Left lung (tissue), 10 donors: ENCODE results near the gene BAIAP3. TPM values are rescaled to one million over a fixed set of nuclear protein-coding genes. Genes with fewer than 3 reads are reported as not detected.

Source experiments
- ATAC-seq: fragments of 200-7000 bp; cut with Tn5 transposase; one replicate; pipeline ENCODE4 v1.9.1; 2020; ENCODE audit warnings: moderate library complexity
- DNase-seq, 4 donors: peaks; one replicate each; pipeline ENCODE4 v3.0.0-alpha.2; 2013 to 2020
- H3K27ac ChIP-seq, 2 donors: fragments of 200-600 bp; sonication (generic) in 1 of 2; one replicate each; pipeline versions ENCODE4 v1.5.0 to v1.8.0; 2020 to 2021
- H3K27me3 ChIP-seq, 2 donors: fragments of 200-600 bp; sonication (generic) in 1 of 2; one replicate each; pipeline versions ENCODE4 v1.5.0 to v1.8.0; 2020 to 2021
- H3K36me3 ChIP-seq, 2 donors: fragments of 200-600 bp; sonication (generic) in 1 of 2; one replicate each; pipeline versions ENCODE4 v1.5.0 to v1.8.0; 2020 to 2021
- H3K4me1 ChIP-seq, 2 donors: fragments of 200-600 bp; one replicate each; pipeline ENCODE4 v1.8.0; 2021
- H3K4me3 ChIP-seq, 2 donors: fragments of 200-600 bp; sonication (generic) in 1 of 2; one replicate each; pipeline versions ENCODE4 v1.5.0 to v1.8.0; 2020 to 2021; ENCODE audit warnings: mild to moderate bottlenecking in 1 of 2
- H3K9me3 ChIP-seq, 2 donors: fragments of 200-600 bp; sonication (generic) in 1 of 2; one replicate each; pipeline versions ENCODE4 v1.5.0 to v1.8.0; 2020 to 2021
- intact Hi-C, 2 donors: fragments of 100-400 bp; cut with DNase I; formaldehyde crosslinking; loops; one replicate each; pipeline versions ENCODE4 v1.11.2 to v1.14.2; 2022
- polyA plus RNA-seq, 6 donors: library from polyadenylated mRNA; unstranded; fragments of 120-200 nt; gene quantifications; one replicate each; pipeline ENCODE4 v1.2.1, GENCODE V29; 2013; ENCODE audit not compliant: insufficient read length in 6 of 6
- total RNA-seq, 2 donors: library from RNA; stranded (reverse); fragmentation: NEBNext Ultra II Directional; extraction: Animal tissue kit (Norgen Biotek cat#: 25700); gene quantifications; one replicate each; pipeline ENCODE4 v1.2.1, GENCODE V29; 2021
- TF ChIP-seq, protein P1 (sequence below), 2 donors: fragments of 200-600 bp; sonication (generic) in 1 of 2; IDR thresholded peaks; one replicate each; pipeline versions ENCODE4 v1.5.0 to v1.8.0; 2021; ENCODE audit warnings: antibody characterized with exemption in 2 of 2
- donor health status: DM: no; HTN: yes; CAD: no.
- donor health status: DM: no; HTN: no; CAD: no.

BAIAP3 gene
- total and polyA plus RNA-seq, 8 donors: 1.4 to 8.3 (median 4.2) TPM

DNA sequence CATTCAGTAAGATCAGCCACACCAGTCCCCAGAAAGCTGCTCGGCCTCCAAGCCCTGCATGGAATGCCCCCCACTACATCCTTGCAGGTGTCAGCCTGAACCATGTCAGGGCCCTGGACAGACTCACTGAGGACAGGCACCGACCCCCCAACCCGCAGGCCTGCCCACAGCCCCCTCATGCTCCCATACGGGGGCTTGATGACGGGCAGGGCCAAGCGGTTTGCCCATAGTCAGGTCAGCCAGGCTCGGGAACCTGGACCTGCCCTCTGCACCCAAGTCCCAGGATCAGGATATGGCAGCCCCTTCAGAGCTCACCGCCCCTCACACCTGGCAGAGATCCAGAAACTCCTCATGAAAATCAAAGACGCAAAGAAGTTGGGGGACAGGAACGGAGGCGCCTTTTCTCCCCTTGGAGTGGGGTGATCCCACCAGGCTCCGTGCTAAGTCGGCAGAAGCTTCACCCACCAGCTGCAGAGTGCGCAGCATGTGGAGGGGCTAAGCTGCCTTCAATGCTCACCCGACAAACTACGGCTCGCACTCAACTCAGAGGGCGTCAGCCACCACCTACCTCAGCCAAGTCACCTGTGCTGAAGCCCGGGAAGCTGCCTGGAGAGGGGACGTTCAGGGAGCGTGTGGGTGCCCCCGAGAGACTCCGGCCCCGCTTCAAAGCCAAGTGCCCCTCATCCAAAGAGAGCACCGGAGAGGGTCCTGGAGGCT lies 44.8 kb downstream of the BAIAP3 start:
- intact Hi-C loops: no loop called here
- no peak for ATAC-seq
- Histone ChIP-seq H3K27ac (peak overlapping the region in 1 of 2 donors; percentile 86), H3K27me3 (no peaks in the 10 kb centered on the region), H3K36me3 (peaks cover 0 to 34% of the 10 kb centered on the region in 2 donors), H3K4me1 (peaks cover 6 to 25% of the 10 kb centered on the region in 2 donors), H3K9me3 (no peaks in the 10 kb centered on the region), H3K4me3 (peak overlapping the region in 1 of 2 donors; percentile 67)
- DNase-seq: no peak
- TF ChIP-seq, protein P1, sequence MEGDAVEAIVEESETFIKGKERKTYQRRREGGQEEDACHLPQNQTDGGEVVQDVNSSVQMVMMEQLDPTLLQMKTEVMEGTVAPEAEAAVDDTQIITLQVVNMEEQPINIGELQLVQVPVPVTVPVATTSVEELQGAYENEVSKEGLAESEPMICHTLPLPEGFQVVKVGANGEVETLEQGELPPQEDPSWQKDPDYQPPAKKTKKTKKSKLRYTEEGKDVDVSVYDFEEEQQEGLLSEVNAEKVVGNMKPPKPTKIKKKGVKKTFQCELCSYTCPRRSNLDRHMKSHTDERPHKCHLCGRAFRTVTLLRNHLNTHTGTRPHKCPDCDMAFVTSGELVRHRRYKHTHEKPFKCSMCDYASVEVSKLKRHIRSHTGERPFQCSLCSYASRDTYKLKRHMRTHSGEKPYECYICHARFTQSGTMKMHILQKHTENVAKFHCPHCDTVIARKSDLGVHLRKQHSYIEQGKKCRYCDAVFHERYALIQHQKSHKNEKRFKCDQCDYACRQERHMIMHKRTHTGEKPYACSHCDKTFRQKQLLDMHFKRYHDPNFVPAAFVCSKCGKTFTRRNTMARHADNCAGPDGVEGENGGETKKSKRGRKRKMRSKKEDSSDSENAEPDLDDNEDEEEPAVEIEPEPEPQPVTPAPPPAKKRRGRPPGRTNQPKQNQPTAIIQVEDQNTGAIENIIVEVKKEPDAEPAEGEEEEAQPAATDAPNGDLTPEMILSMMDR (IDR thresholded peaks at IDR 0.05): no peak

GRCh38 chr16:1378804-1379303 lies 45.4 kb downstream of the BAIAP3 start:
- intact Hi-C loops: no loop called here
- peak overlapping the region in 1 of 2 donors; percentile 86 for H3K27ac ChIP-seq

GRCh38 chr16:1379304-1380076 lies 46.0 kb downstream of the BAIAP3 start:
- Histone ChIP-seq H3K27ac (peak overlapping the region in 1 of 2 donors; percentile 86), H3K4me1 (peaks cover 6 to 25% of the 10 kb centered on the region in 2 donors), H3K27me3 (no peaks in the 10 kb centered on the region), H3K4me3 (peak overlapping the region; percentile 42 to 67), H3K36me3 (peaks cover 0 to 45% of the 10 kb centered on the region in 2 donors), H3K9me3 (no peaks in the 10 kb centered on the region)
- ATAC-seq (peak; percentile 88), DNase-seq (peak in 2 of 4 donors; percentile 26 to 90)
- intact Hi-C loops: no loop called here
- TF ChIP-seq, protein P1 (IDR thresholded peaks at IDR 0.05): no peak

More at GRCh38 chr16:1378804-1379303, 45.4 kb downstream of the BAIAP3 start:
- H3K4me3 ChIP-seq: peak overlapping the region; percentile 42 to 67
- no peaks in the 10 kb centered on the region for H3K27me3 ChIP-seq
- peaks cover 6 to 25% of the 10 kb centered on the region in 2 donors for H3K4me1 ChIP-seq
- DNase-seq (peak in 3 of 4 donors; percentile 37 to 96 (median 80)), ATAC-seq (peak; percentile 79)
- H3K36me3 ChIP-seq: peaks cover 0 to 40% of the 10 kb centered on the region in 2 donors
- no peaks in the 10 kb centered on the region for H3K9me3 ChIP-seq
- TF ChIP-seq, protein P1 (IDR thresholded peaks at IDR 0.05): no peak

DNA sequence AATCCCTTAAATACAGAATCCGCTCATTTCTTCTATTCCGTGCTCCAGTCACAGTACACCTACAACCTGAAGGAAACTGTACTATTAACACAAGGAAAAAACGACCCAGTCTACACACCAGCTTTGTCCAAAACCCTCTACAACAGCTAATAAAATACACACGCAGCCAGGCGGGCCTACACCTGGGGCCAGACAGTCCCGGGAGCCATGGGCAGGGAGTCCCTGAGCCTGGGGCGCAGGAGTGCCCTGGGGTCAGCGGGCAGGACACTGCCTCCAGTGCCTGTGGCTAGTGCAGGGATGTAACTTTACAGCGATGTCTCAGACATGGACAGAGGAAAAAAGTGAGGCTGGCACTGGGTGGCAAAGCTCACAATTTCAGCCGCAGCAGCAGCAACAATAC lies 46.8 kb downstream of the BAIAP3 start:
- Histone ChIP-seq H3K36me3 (peaks cover 0 to 45% of the 10 kb centered on the region in 2 donors), H3K9me3 (no peaks in the 10 kb centered on the region), H3K27ac (no peak overlapping the region), H3K4me3 (peak overlapping the region in 1 of 2 donors; percentile 67), H3K27me3 (no peaks in the 10 kb centered on the region), H3K4me1 (peaks cover 6 to 25% of the 10 kb centered on the region in 2 donors)
- DNase-seq (no peak), ATAC-seq (no peak)
- TF ChIP-seq, protein P1 (IDR thresholded peaks at IDR 0.05): no peak
- intact Hi-C loops: no loop called here
